Measurements from ENCODE around the gene SRGAP3. TPM values are rescaled to one million over a fixed set of nuclear protein-coding genes. Genes with fewer than 3 reads are reported as not detected.

The SRGAP3 gene
- total RNA-seq, 1 experiment from 2014 or later: 17.9 TPM

- DNase-seq (ENCODE audit: low spot score): no peak
- CTCF ChIA-PET: interaction anchor here (0.8 to 2.4 kb wide), 4 partner anchors 13 to 281 kb away, joined by 3 to 17 read pairs (median 4); no protein-coding TSS in a partner anchor
These were observed 228.0 kb downstream of the SRGAP3 start for GRCh38 chr3:9021271-9022009.

DNA sequence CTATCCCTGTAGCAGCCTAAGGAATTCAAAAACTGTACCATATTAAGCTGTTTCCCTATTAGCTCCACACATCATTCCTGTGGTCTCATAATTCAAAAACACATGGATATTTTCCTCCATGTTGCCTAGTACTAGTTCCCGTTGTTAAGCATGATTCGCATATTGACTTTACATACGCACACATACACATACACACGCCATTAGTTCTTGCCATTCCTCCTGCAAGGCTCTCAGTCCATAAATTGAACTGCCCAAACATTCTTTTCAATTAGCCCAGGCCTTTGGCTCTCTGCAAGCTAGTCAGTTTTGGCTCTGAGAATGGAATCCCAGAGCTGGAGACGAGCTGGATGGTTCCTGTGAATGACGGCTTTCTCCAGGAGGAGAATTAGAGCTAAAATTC is 229.0 kb downstream of the SRGAP3 start:
- Mint-ChIP-seq H3K27ac (no peak overlapping the region), H3K27me3 (ENCODE audit: low read depth) (no peaks in the 10 kb centered on the region), H3K4me3 (no peak overlapping the region), H3K36me3 (no peaks in the 10 kb centered on the region), H3K9me3 (no peaks in the 10 kb centered on the region), H3K4me1 (peaks cover 16% of the 10 kb centered on the region)
- no peak for DNase-seq (ENCODE audit: low spot score)
- no peak for ATAC-seq
- TF ChIP-seq ZSCAN18 (CRISPR knock-in tag; IDR thresholded peaks at IDR 0.05): no peak
- TF ChIP-seq, protein P1, sequence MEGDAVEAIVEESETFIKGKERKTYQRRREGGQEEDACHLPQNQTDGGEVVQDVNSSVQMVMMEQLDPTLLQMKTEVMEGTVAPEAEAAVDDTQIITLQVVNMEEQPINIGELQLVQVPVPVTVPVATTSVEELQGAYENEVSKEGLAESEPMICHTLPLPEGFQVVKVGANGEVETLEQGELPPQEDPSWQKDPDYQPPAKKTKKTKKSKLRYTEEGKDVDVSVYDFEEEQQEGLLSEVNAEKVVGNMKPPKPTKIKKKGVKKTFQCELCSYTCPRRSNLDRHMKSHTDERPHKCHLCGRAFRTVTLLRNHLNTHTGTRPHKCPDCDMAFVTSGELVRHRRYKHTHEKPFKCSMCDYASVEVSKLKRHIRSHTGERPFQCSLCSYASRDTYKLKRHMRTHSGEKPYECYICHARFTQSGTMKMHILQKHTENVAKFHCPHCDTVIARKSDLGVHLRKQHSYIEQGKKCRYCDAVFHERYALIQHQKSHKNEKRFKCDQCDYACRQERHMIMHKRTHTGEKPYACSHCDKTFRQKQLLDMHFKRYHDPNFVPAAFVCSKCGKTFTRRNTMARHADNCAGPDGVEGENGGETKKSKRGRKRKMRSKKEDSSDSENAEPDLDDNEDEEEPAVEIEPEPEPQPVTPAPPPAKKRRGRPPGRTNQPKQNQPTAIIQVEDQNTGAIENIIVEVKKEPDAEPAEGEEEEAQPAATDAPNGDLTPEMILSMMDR (IDR thresholded peaks at IDR 0.05): no peak
- TF ChIP-seq, protein P2, sequence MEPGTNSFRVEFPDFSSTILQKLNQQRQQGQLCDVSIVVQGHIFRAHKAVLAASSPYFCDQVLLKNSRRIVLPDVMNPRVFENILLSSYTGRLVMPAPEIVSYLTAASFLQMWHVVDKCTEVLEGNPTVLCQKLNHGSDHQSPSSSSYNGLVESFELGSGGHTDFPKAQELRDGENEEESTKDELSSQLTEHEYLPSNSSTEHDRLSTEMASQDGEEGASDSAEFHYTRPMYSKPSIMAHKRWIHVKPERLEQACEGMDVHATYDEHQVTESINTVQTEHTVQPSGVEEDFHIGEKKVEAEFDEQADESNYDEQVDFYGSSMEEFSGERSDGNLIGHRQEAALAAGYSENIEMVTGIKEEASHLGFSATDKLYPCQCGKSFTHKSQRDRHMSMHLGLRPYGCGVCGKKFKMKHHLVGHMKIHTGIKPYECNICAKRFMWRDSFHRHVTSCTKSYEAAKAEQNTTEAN (CRISPR knock-in tag; IDR thresholded peaks at IDR 0.05): no peak
- no peak for TF ChIP-seq KAT7 (CRISPR knock-in tag; IDR thresholded peaks at IDR 0.05; ENCODE audit: borderline replicate concordance)
- TF ChIP-seq ETV6 (CRISPR knock-in tag; IDR thresholded peaks at IDR 0.05): no peak
- no peak for TF ChIP-seq NR1H2 (CRISPR knock-in tag; IDR thresholded peaks at IDR 0.05)
- no peak for TF ChIP-seq IRF1 (CRISPR knock-in tag; IDR thresholded peaks at IDR 0.05)
- no peak for TF ChIP-seq TCF7 (CRISPR knock-in tag; IDR thresholded peaks at IDR 0.05; ENCODE audit: low read depth)
- TF ChIP-seq ZNF396 (CRISPR knock-in tag; IDR thresholded peaks at IDR 0.05; ENCODE audit: borderline replicate concordance): no peak
- no peak for TF ChIP-seq NR3C1 (CRISPR knock-in tag; conservative IDR thresholded peaks at IDR 0.05; ENCODE audit: low read depth)
- TF ChIP-seq SP1 (CRISPR knock-in tag; conservative IDR thresholded peaks at IDR 0.05): no peak
- ChIA-PET CTCF (interaction anchor here (1.0 to 2.4 kb wide), 4 partner anchors 12 to 47 kb away, joined by 3 to 17 read pairs (median 4); no protein-coding TSS in a partner anchor), POLR2A (no interaction called here)

More at GRCh38 chr3:9021271-9022009, 228.0 kb downstream of the SRGAP3 start:
- ATAC-seq: no peak
- peaks cover 16% of the 10 kb centered on the region for H3K4me1 Mint-ChIP-seq
- no peak overlapping the region for H3K27ac Mint-ChIP-seq
- no peaks in the 10 kb centered on the region for H3K9me3 Mint-ChIP-seq
- no peaks in the 10 kb centered on the region for H3K27me3 Mint-ChIP-seq (ENCODE audit: low read depth)
- POLR2A ChIA-PET: no interaction called here
- no peaks in the 10 kb centered on the region for H3K36me3 Mint-ChIP-seq
- H3K4me3 Mint-ChIP-seq: no peak overlapping the region
- TF ChIP-seq ZNF425 (CRISPR knock-in tag; conservative IDR thresholded peaks at IDR 0.05) (no peak), E2F4 (CRISPR knock-in tag; IDR thresholded peaks at IDR 0.05; ENCODE audit: borderline replicate concordance, low read depth) (no peak), CDX4 (CRISPR knock-in tag; IDR thresholded peaks at IDR 0.05; ENCODE audit: borderline replicate concordance) (no peak), ZNF219 (CRISPR knock-in tag; IDR thresholded peaks at IDR 0.05; ENCODE audit: borderline replicate concordance) (no peak), CREM (CRISPR knock-in tag; IDR thresholded peaks at IDR 0.05) (no peak), GRHL2 (CRISPR knock-in tag; IDR thresholded peaks at IDR 0.05; ENCODE audit: insufficient replicate concordance, severe bottlenecking) (no peak), TP53 (CRISPR knock-in tag; IDR thresholded peaks at IDR 0.05) (no peak)
- TF ChIP-seq, protein P3, sequence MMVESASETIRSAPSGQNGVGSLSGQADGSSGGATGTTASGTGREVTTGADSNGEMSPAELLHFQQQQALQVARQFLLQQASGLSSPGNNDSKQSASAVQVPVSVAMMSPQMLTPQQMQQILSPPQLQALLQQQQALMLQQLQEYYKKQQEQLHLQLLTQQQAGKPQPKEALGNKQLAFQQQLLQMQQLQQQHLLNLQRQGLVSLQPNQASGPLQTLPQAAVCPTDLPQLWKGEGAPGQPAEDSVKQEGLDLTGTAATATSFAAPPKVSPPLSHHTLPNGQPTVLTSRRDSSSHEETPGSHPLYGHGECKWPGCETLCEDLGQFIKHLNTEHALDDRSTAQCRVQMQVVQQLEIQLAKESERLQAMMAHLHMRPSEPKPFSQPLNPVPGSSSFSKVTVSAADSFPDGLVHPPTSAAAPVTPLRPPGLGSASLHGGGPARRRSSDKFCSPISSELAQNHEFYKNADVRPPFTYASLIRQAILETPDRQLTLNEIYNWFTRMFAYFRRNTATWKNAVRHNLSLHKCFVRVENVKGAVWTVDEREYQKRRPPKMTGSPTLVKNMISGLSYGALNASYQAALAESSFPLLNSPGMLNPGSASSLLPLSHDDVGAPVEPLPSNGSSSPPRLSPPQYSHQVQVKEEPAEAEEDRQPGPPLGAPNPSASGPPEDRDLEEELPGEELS (CRISPR knock-in tag; IDR thresholded peaks at IDR 0.05): no peak

Measured in WTC11 (cell line).